Suppressor macrophage treated with lipopolysaccharide for 1 hour (primary cell): ENCODE data around the gene KCNQ4.

Experiments
- DNase-seq, 3 donors: peaks; one replicate each; pipeline ENCODE4 v3.0.0-alpha.2; 2020 to 2022

KCNQ4 gene

DNA sequence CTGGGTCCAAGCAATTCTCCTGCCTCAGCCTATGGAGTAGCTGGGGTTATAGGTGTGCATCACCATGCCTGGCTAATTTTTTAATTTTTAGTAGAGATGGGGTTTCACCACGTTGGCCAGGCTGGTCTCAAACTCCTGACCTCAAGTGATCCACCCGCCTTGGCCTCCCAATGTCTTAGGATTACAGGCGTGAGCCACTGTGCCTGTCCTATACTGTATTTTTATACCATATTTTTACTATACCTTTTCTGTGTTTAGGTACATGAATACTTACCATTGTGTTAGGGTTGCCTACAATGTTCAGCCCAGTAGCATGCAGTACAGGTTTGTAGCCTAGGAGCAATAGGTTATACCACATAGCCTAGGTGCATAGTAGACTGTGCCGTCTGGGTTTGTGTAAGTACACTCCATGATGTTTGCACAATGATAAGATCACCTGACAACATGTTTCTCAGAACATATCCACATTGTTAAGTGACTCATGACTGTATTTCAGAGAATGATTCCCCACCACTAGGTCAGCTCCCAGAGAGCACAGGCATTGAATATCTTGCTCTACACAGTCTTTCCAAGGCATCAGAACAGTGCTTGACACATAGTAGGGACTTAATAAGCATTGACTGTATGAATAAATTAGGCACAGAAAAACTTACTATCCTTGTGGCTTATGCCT is 84.6 kb downstream of the KCNQ4 start:
- peak in 1 of 3 donors; percentile 65 for DNase-seq

GRCh38 chr1:40870135-40870728 is 86.6 kb downstream of the KCNQ4 start:
- peak; percentile 66 to 85 (median 75) for DNase-seq

DNA sequence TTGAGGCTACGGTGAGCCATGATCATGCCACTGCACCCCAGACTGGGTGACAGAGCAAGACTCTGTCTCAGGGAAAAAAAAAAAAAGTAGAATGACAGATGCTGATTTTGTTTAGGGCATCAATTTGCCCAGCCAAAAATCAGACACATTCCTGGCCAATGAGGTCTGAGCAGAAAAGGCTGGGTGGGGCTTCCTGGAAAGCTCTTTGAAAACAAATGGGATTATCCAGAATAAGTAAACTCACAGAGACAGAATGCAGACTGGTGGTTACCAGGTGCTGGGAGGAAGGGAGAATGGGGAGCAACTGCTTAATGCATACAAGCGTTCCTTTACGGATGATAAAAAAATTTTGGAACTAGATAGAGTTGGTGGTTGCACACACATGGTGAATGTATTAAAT is 88.7 kb downstream of the KCNQ4 start:
- DNase-seq = no peak

GRCh38 chr1:40873863-40874472 is 90.4 kb downstream of the KCNQ4 start:
- no peak for DNase-seq

- no peak for DNase-seq
Measured at GRCh38 chr1:40876436-40876761, 92.8 kb downstream of the KCNQ4 start.

- peak in 1 of 3 donors; percentile 25 for DNase-seq
Measured at GRCh38 chr1:40876891-40877290, 93.3 kb downstream of the KCNQ4 start.

- peak; percentile 93 to 97 (median 97) for DNase-seq
Measured at GRCh38 chr1:40877698-40878097, 94.1 kb downstream of the KCNQ4 start.

GRCh38 chr1:40878906-40879305 is 95.3 kb downstream of the KCNQ4 start:
- no peak for DNase-seq

DNA sequence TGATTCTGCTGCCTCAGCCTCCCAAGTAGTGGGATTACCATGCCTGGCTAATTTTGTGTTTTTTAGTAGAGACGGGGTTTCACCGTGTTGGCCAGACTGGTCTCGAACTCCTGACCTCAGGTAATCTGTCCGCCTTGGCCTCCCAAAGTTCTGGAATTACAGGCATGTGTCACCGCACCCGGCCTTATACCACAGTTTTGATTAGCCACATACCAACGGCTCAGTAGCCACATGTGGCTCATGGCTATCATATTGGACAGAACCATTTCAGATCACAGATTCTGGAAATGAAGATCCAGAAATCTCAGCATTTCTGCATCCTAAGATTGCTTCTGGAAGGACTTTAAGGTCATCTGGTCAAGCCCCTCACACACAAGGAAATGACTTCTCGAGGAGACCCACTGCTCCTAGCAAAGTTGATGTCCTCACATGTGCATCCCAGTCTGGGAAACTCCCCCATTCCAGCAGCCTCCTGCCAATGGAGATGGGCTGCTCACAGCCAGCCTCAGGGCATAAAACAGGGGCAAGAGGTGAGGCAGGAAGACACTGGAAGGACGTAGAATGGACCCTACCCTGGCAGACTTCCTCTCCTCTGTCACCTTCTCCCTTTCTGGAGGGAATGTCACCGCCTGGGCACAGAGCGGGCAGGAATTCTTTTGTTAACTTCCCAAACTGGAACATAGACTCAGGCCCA is 96.0 kb downstream of the KCNQ4 start:
- DNase-seq = no peak

DNA sequence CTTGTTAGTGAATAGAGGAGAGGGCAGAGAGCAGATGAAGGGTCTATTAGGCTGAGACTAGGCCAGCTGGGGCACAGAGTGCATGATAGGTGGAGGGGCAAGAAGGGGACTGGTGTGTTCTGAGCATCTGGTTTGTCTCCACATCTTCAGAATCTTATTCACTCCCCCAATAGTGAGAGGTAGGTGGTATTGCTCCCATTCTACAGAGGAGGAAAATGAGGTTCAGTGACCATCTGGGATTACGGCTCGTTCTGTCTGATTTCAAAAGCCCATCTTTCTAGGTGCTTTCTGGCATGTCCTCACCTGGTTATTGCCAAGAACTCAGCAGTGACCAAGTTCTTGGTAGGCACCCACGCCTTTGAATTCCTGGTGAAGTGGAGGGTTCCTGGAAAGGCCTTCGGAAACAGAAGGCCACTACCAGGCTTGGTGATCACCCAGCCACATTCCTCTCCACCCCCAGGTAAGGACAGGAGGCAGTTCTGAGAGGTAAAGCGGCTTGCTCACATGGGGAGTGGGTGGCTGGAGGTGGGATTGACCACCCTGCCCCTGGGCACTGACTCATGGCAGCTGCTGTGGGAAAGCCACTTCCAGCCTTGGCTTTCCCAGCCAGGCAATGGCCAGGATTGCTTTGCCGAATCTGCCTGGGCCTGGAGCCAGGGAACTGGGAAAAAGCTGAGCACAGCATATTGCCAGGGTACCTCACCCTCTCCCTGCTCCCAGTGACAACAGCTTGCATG is 97.4 kb downstream of the KCNQ4 start:
- DNase-seq = no peak

- peak in 1 of 3 donors; percentile 31 for DNase-seq
Measured at GRCh38 chr1:40884055-40884795, 100.6 kb downstream of the KCNQ4 start.

DNA sequence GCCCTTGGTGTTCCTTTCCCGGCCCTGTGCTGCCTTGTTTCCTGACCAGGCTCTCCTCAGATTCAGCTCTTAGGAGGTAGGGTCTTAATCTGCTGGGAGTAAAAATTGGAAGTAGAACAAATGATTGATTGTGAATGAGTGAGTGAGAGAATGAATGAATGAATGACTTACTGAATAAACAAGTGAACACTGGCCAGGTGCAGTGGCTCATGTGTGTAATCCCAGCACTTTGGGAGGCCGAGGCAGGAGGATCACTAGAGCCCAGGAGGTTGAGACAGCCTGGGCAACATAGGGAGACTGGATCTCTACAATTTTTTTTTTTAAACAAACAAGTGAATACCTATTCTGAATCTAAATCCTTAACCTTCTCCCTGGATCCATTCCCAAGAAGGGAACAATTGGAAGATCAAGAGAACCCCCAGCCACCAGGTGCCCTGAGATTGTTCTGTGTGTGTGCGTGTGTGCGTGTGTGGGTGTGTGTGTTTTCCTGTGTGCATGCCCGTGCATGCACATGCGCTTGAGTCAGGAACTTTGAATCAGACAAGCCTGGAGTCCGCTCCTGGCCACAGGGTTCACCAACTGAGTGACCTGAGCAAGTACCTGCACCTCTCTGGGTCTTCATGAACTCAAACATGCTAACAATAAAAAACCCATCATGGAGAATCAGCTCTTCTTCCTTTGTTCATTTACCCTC is 102.9 kb downstream of the KCNQ4 start:
- DNase-seq = peak in 1 of 3 donors; percentile 34

DNA sequence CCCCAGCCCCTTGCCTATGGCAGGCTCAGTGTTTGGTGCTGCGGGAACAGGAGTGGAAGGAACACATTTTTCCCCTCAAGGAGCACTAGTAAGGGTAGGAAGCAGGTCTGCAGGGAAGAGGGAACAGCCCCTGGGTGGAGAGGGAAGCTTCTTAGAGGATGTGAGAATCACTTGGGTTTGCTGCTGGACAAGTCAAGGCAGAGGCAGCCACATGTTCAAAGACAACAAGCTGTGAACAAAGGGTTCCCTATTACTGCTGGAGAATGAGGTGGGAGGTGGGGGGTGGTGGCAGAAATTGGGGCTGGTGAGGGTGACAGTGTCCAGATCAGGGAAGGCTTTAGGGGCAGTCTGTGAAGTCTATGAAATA is 103.4 kb downstream of the KCNQ4 start:
- DNase-seq = peak in 1 of 3 donors; percentile 29

- DNase-seq = no peak
Measured at GRCh38 chr1:40887652-40888051, 104.1 kb downstream of the KCNQ4 start.
